Neural crest cell (in vitro differentiated cells): ENCODE results near the gene SUSD1. TPM values are rescaled to one million over a fixed set of nuclear protein-coding genes. Genes with fewer than 3 reads are reported as not detected.

Source experiments
- DNase-seq: peaks from one replicate; pipeline ENCODE4 v3.0.0; 2021; ENCODE audit warnings: low read depth, mixed read lengths, low spot score
- H3K27ac Mint-ChIP-seq: one replicate; pipeline ENCODE4 v1.8.0; 2021; ENCODE audit warnings: mild to moderate bottlenecking, mixed read lengths; ENCODE audit not compliant: unreplicated experiment
- H3K27me3 Mint-ChIP-seq: 2 replicates; pipeline ENCODE4 v1.8.0; 2021; ENCODE audit warnings: low read depth, mild to moderate bottlenecking, mixed read lengths
- H3K36me3 Mint-ChIP-seq: 2 replicates; pipeline ENCODE4 v1.8.0; 2021; ENCODE audit warnings: low read depth, mild to moderate bottlenecking, mixed read lengths
- H3K4me1 Mint-ChIP-seq: 2 replicates; pipeline ENCODE4 v1.8.0; 2021; ENCODE audit warnings: mixed read lengths
- H3K4me3 Mint-ChIP-seq: one replicate; pipeline ENCODE4 v1.8.0; 2021; ENCODE audit warnings: mild to moderate bottlenecking, mixed read lengths
- H3K9me3 Mint-ChIP-seq: 2 replicates; pipeline ENCODE4 v1.8.0; 2021; ENCODE audit warnings: mixed read lengths
- CTCF ChIP-seq: fragments of 200-600 bp; sonication (generic); conservative IDR thresholded peaks from 2 replicates; pipeline ENCODE4 v1.5.0; 2021; ENCODE audit warnings: antibody characterized with exemption, mild to moderate bottlenecking
- total RNA-seq: library from RNA; stranded (reverse); gene quantifications from 2 replicates; pipeline ENCODE4 v1.2.1, GENCODE V29; 2021

The SUSD1 gene
- total RNA-seq, 1 donor from 2014 or later, result 22.6 TPM

- Mint-ChIP-seq H3K36me3 (peaks cover 25% of the 10 kb centered on the region), H3K4me1 (peaks cover 9% of the 10 kb centered on the region), H3K27me3 (no peaks in the 10 kb centered on the region), H3K27ac (no peak overlapping the region), H3K4me3 (no peak overlapping the region), H3K9me3 (no peaks in the 10 kb centered on the region)
- no peak for DNase-seq
- no peak for TF ChIP-seq CTCF
These were observed 113.9 kb downstream of the SUSD1 start for GRCh38 chr9:112061152-112061740.

- H3K36me3 Mint-ChIP-seq, result peaks cover 25% of the 10 kb centered on the region
- no peaks in the 10 kb centered on the region for H3K9me3 Mint-ChIP-seq
- no peak for DNase-seq
- peaks cover 9% of the 10 kb centered on the region for H3K4me1 Mint-ChIP-seq
- no peaks in the 10 kb centered on the region for H3K27me3 Mint-ChIP-seq
- no peak for TF ChIP-seq CTCF
- H3K4me3 Mint-ChIP-seq, result no peak overlapping the region
- H3K27ac Mint-ChIP-seq, result no peak overlapping the region
These were observed 115.2 kb downstream of the SUSD1 start for GRCh38 chr9:112059966-112060320.

GRCh38 chr9:112059145-112059965 is 115.7 kb downstream of the SUSD1 start:
- Mint-ChIP-seq H3K9me3 (no peaks in the 10 kb centered on the region), H3K4me1 (peaks cover 9% of the 10 kb centered on the region), H3K4me3 (no peak overlapping the region), H3K27me3 (no peaks in the 10 kb centered on the region), H3K27ac (no peak overlapping the region), H3K36me3 (peaks cover 25% of the 10 kb centered on the region)
- TF ChIP-seq CTCF, result no peak
- DNase-seq, result no peak

- Mint-ChIP-seq H3K27me3 (no peaks in the 10 kb centered on the region), H3K4me3 (no peak overlapping the region), H3K9me3 (peaks cover 3% of the 10 kb centered on the region), H3K27ac (no peak overlapping the region), H3K4me1 (peaks cover 8% of the 10 kb centered on the region), H3K36me3 (peaks cover 23% of the 10 kb centered on the region)
- DNase-seq, result no peak
- no peak for TF ChIP-seq CTCF
These were observed 118.1 kb downstream of the SUSD1 start for GRCh38 chr9:112056996-112057395.

GRCh38 chr9:112054916-112055315 is 120.2 kb downstream of the SUSD1 start:
- Mint-ChIP-seq H3K36me3 (peaks cover 21% of the 10 kb centered on the region), H3K27ac (no peak overlapping the region), H3K27me3 (no peaks in the 10 kb centered on the region), H3K9me3 (peaks cover 3% of the 10 kb centered on the region), H3K4me1 (no peaks in the 10 kb centered on the region), H3K4me3 (no peak overlapping the region)
- TF ChIP-seq CTCF, result no peak
- no peak for DNase-seq
